Measurements from ENCODE around the gene BUD23.

Gene BUD23

DNA sequence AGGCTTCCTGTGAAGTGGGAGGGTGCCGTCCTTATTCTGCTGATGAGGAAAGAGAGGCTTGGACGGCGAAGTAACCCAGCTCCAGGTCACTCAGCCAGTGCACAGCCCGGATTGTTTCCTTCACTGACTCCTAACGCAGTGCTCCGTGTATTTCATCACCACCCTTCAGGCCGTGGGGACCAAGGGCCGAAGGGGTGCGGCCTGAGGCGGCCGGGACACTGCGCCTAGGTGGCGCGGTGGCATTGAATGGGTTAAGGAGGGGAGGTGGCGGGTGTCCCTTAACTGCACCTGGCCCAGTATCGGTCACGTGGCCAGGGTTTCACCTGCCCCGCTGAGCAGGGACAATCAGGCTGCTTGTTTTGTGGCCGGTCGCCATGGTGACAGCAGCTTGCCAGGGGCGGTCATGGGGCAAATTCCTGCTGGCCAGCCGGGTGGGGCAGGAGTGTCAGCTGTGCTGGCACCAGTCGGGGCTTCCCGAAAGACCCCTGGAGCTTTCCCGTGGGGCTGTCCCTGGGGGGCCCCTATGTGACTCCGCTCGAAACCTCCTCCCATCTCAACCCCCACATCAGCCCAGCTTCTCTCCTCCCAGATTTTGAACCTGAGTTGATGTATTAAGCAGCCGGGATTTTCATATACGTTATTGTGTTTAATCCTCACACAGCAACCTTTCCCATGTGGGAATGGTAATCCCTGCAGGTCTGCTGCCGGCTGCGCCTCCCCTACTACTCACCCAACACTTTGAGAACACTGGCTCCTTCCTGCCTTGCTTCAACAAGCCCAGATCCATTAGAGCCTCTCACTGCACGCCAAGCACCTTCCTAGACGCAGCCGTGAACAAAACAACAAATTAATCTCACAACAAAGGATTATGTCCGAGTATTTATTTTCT lies 59.6 kb downstream of the BUD23 start:
- DNase-seq (ENCODE audit: low spot score), result no peak

DNA sequence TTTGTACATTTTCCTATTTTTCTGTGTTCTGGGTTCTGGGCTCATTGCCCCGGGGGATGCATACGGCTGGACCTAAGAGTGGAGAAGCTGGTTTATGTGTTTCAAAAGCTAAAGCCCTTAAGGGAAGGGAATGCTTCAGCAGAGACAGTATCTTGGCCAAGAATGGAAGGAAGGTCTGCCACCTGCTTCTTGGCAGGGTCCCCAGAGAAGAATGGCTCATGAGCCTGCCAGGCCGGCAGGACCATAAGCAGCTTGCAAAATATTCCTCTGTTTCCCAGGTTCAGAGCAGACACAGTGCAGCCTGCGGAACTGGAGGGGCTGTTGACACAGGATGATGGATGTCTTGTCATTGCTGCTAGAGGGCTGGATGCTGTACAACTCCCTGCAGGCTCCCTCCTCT lies 63.0 kb downstream of the BUD23 start:
- DNase-seq (ENCODE audit: low spot score), result no peak

Data from CD4-positive, alpha-beta T cell treated with Interleukin-6 at 100 ng/mL for 8 hours (primary cell).